ENCODE results near the gene MRPS2. TPM values are rescaled to one million over a fixed set of nuclear protein-coding genes. Genes with fewer than 3 reads are reported as not detected.

Gene MRPS2
- total and polyA plus RNA-seq, 9 of the 15 experiments (the other 6 are each of a cell fraction or from before 2014, with no cell fraction given): 8.0 to 167 (median 81.3) TPM

DNA sequence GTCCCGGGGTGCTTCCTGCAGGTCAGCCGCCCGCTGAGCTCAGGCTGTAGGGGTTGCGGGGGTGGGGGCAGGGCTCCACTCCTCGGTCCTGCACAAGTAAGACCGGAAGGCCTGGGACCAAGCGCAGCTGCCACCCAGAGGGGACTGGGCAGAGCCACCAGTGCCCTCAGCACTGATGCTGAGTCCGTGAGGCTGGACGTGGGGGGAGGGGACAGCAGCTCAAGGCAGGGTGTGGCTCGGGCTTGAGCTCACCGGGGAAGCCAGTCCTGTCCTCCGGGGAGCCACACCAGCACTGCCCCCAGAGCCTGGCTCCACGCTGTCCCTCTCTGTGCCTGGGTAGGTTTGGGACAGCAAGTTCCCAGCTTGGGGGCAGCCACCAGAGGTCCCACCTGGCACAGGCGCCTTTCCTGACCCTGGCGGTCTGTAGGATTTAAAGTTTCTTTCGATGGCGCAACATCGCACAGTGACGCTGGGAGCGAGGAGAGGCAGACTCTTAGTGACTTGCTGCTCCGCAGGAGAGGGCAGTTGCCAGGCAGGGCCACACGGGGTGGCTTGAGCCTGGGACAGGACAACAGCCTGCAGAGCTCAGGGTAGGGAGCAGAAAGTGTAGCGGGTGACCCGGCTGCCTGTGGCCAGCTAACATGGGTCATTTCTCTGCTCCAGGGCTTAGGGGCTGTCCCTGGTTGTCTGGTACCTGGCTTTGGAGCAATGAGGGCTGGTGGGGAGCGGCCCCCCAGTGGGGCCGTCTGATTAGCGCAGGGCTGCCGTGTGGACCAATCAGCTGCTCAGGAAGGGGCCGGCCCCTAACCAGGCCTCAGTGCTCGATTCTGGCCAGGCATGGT lies 26.5 kb downstream of the MRPS2 start:
- peak overlapping the region in 1 of 2 experiments; percentile 60; a peak in 2 of 4 replicates for H3K9ac ChIP-seq (ENCODE audit: insufficient read depth in 1 of 2, low read depth in 2 of 2, low read length in 2 of 2)
- H3K4me1 ChIP-seq (replicated peaks in 1 of 2; ENCODE audit: control insufficient read depth in 2 of 2, insufficient read depth in 2 of 2, low read length in 2 of 2): peaks cover 9 to 39% of the 10 kb centered on the region in 2 experiments; a peak in 3 of 5 replicates
- ChIA-PET POLR2A (no interaction called here), CTCF (ENCODE audit: low intra/inter-chr PET ratio) (no interaction called here)
- H3K27me3 ChIP-seq (ENCODE audit: control insufficient read depth in 2 of 2, insufficient read depth in 2 of 2, low read length in 2 of 2): peaks cover 0 to 10% of the 10 kb centered on the region in 2 experiments; a peak in 2 of 5 replicates
- no peak overlapping the region for H3K4me3 ChIP-seq
- no TSS peak for BruUV-seq (replicated peaks)
- 33% methylated on average over 26 of the region's 30 CpGs for WGBS (ENCODE audit: insufficient coverage, low coverage, missing lambda C conversion rate)
- H2AFZ ChIP-seq (ENCODE audit: low read depth, low read length): peak overlapping the region; percentile 54; the same call in 1 of the 2 replicates
- peak overlapping the region; percentile 46; the same call in 1 of the 2 replicates for H3K4me2 ChIP-seq (ENCODE audit: insufficient read depth, low read length)
- no peaks in the 10 kb centered on the region for H3K36me3 ChIP-seq (ENCODE audit: control insufficient read depth, insufficient read depth, low read length)
- peak; percentile 84 for ATAC-seq
- H3K9me3 ChIP-seq (replicated peaks; ENCODE audit: control insufficient read depth, insufficient read depth, low read depth, low read length): no peaks in the 10 kb centered on the region
- H4K20me1 ChIP-seq (replicated peaks; ENCODE audit: control insufficient read depth, insufficient read depth, low read length): no peaks in the 10 kb centered on the region
- no peaks in the 10 kb centered on the region for H3K9me1 ChIP-seq (ENCODE audit: control insufficient read depth, insufficient read depth, low read length)
- intact Hi-C loops (cut with micrococcal nuclease) (no loop called here), in situ Hi-C loops (cut with MboI) (no loop called here)
- FAIRE-seq: peak; percentile 56
- H3K27ac ChIP-seq (ENCODE audit: extremely low read depth, low read depth, low read length): no peak overlapping the region
- H3K79me2 ChIP-seq (ENCODE audit: control insufficient read depth, insufficient read depth, low read length): no peaks in the 10 kb centered on the region
- peak; percentile 50 to 74 (median 64) for DNase-seq (ENCODE audit: extremely low read depth in 1 of 4, low spot score in 3 of 4)
- TF ChIP-seq CREB1 (IDR thresholded peaks at IDR 0.05) (no peak), CREB1 (CRISPR knock-in tag; IDR thresholded peaks at IDR 0.05) (no peak), SOX6 (IDR thresholded peaks at IDR 0.05) (no peak), NFIX (CRISPR knock-in tag; IDR thresholded peaks at IDR 0.05; ENCODE audit: low read depth) (no peak), MTA3 (IDR thresholded peaks at IDR 0.05; ENCODE audit: borderline replicate concordance) (no peak), FIP1L1 (IDR thresholded peaks at IDR 0.05; ENCODE audit: low read depth, low read length, poor library complexity, severe bottlenecking) (peak; percentile 14), RBFOX2 (IDR thresholded peaks at IDR 0.05; ENCODE audit: low read depth, low read length) (peak; percentile 12; the same call in 1 of the 2 replicates), ZKSCAN1 (IDR thresholded peaks at IDR 0.05; ENCODE audit: low read depth, low read length) (no peak), SRSF3 (IDR thresholded peaks at IDR 0.05; ENCODE audit: insufficient read depth, low read length) (no peak)
- TF ChIP-seq, protein P1, sequence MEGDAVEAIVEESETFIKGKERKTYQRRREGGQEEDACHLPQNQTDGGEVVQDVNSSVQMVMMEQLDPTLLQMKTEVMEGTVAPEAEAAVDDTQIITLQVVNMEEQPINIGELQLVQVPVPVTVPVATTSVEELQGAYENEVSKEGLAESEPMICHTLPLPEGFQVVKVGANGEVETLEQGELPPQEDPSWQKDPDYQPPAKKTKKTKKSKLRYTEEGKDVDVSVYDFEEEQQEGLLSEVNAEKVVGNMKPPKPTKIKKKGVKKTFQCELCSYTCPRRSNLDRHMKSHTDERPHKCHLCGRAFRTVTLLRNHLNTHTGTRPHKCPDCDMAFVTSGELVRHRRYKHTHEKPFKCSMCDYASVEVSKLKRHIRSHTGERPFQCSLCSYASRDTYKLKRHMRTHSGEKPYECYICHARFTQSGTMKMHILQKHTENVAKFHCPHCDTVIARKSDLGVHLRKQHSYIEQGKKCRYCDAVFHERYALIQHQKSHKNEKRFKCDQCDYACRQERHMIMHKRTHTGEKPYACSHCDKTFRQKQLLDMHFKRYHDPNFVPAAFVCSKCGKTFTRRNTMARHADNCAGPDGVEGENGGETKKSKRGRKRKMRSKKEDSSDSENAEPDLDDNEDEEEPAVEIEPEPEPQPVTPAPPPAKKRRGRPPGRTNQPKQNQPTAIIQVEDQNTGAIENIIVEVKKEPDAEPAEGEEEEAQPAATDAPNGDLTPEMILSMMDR (IDR thresholded peaks at IDR 0.05 in 2 of 3, conservative IDR thresholded peaks at IDR 0.05 in 1 of 3; ENCODE audit: insufficient read depth in 2 of 3, low read depth in 1 of 3, low read length in 3 of 3): peak in 1 of 3 experiments; percentile 14; a peak in 1 of 6 replicates
- TF ChIP-seq, protein P2, sequence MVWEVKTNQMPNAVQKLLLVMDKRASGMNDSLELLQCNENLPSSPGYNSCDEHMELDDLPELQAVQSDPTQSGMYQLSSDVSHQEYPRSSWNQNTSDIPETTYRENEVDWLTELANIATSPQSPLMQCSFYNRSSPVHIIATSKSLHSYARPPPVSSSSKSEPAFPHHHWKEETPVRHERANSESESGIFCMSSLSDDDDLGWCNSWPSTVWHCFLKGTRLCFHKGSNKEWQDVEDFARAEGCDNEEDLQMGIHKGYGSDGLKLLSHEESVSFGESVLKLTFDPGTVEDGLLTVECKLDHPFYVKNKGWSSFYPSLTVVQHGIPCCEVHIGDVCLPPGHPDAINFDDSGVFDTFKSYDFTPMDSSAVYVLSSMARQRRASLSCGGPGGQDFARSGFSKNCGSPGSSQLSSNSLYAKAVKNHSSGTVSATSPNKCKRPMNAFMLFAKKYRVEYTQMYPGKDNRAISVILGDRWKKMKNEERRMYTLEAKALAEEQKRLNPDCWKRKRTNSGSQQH (CRISPR knock-in tag; IDR thresholded peaks at IDR 0.05): no peak
- TF ChIP-seq, protein P3, sequence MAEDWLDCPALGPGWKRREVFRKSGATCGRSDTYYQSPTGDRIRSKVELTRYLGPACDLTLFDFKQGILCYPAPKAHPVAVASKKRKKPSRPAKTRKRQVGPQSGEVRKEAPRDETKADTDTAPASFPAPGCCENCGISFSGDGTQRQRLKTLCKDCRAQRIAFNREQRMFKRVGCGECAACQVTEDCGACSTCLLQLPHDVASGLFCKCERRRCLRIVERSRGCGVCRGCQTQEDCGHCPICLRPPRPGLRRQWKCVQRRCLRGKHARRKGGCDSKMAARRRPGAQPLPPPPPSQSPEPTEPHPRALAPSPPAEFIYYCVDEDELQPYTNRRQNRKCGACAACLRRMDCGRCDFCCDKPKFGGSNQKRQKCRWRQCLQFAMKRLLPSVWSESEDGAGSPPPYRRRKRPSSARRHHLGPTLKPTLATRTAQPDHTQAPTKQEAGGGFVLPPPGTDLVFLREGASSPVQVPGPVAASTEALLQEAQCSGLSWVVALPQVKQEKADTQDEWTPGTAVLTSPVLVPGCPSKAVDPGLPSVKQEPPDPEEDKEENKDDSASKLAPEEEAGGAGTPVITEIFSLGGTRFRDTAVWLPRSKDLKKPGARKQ (CRISPR knock-in tag; IDR thresholded peaks at IDR 0.05): no peak
- TF ChIP-seq, protein P4, sequence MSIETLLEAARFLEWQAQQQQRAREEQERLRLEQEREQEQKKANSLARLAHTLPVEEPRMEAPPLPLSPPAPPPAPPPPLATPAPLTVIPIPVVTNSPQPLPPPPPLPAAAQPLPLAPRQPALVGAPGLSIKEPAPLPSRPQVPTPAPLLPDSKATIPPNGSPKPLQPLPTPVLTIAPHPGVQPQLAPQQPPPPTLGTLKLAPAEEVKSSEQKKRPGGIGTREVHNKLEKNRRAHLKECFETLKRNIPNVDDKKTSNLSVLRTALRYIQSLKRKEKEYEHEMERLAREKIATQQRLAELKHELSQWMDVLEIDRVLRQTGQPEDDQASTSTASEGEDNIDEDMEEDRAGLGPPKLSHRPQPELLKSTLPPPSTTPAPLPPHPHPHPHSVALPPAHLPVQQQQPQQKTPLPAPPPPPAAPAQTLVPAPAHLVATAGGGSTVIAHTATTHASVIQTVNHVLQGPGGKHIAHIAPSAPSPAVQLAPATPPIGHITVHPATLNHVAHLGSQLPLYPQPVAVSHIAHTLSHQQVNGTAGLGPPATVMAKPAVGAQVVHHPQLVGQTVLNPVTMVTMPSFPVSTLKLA (conservative IDR thresholded peaks at IDR 0.05): no peak
